Measurements from ENCODE around the gene UBALD2. TPM values are rescaled to one million over a fixed set of nuclear protein-coding genes. Genes with fewer than 3 reads are reported as not detected.

The UBALD2 gene
- polyA plus RNA-seq, 3 donors: 1.4 to 88.6 (median 2.2) TPM

DNA sequence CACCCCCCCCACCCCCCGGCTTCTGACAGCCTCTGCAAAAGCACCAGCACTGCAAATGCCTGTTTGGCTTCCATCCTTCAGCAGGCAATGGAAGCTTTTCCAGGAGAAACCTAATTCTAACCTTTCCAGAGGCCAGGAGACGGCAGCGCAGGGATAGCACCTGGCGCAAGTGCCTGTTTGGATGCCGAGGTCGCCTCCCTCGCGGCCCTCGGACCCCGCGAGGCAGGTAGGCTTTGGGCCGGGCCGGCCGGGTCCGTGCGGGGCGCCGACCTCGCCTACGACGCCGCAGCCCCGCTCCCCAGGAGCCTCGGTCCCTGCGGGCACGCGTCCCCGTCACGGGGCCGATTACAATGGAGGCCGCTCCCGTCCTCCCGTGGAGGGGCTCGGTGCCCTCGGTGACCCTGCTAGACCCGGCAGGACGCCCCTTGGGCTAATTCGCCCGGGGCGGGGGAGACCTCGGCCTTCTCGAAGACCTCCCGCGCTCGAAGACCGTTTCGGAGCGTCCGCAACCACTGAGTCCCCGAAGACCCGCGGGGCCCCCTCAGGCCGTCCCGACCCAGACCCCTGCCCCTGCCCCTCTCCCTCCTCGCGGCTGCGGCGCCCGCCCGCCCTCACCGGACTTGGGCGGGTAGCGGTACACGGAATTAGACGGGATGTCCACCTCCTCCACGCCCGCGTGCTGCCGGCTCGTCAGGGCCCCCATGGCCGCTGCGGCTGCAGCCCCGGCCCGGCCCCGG lies 25.4 kb upstream of the UBALD2 start:
- Histone ChIP-seq H3K36me3 (replicated peaks in 1 of 2; ENCODE audit: control insufficient read depth in 1 of 2, insufficient read depth in 2 of 2, low read length in 2 of 2) (no peaks in the 10 kb centered on the region), H3K27ac (ENCODE audit: low read depth in 1 of 2, low read length in 2 of 2) (no peak overlapping the region), H3K4me1 (ENCODE audit: control insufficient read depth in 1 of 2, insufficient read depth in 2 of 2, low read length in 2 of 2) (peaks cover 11 to 13% of the 10 kb centered on the region in 2 donors), H3K9me3 (replicated peaks in 1 of 2; ENCODE audit: control insufficient read depth in 1 of 2, insufficient read depth in 1 of 2, low read length in 2 of 2) (no peaks in the 10 kb centered on the region), H3K4me2 (replicated peaks; ENCODE audit: extremely low read depth, low read length, poor library complexity, severe bottlenecking) (peak overlapping the region; percentile 65), H2AFZ (ENCODE audit: insufficient read depth, low read depth, low read length, poor library complexity, severe bottlenecking) (peak overlapping the region; percentile 72), H3K27me3 (ENCODE audit: control insufficient read depth in 2 of 2, insufficient read depth in 2 of 2, low read length in 2 of 2) (peaks cover 54 to 75% of the 10 kb centered on the region in 2 donors), H3K9ac (ENCODE audit: insufficient read depth, low read length, poor library complexity, severe bottlenecking) (peak overlapping the region; percentile 21), H3K4me3 (replicated peaks in 1 of 3; ENCODE audit: low read depth in 2 of 3, low read length in 3 of 3) (peak overlapping the region in 1 of 3 experiments; percentile 54), H3K79me2 (ENCODE audit: insufficient read depth, low read length) (no peaks in the 10 kb centered on the region), H4K20me1 (ENCODE audit: insufficient read depth, low read length) (no peaks in the 10 kb centered on the region)
- no peak overlapping the region for H3K27ac Mint-ChIP-seq
- peaks cover 57 to 78% (median 67%) of the 10 kb centered on the region in 3 donors for H3K27me3 Mint-ChIP-seq (ENCODE audit: low read depth in 3 of 3)
- peaks cover 3 to 11% of the 10 kb centered on the region in 2 donors for H3K36me3 Mint-ChIP-seq
- TF ChIP-seq, protein P1, sequence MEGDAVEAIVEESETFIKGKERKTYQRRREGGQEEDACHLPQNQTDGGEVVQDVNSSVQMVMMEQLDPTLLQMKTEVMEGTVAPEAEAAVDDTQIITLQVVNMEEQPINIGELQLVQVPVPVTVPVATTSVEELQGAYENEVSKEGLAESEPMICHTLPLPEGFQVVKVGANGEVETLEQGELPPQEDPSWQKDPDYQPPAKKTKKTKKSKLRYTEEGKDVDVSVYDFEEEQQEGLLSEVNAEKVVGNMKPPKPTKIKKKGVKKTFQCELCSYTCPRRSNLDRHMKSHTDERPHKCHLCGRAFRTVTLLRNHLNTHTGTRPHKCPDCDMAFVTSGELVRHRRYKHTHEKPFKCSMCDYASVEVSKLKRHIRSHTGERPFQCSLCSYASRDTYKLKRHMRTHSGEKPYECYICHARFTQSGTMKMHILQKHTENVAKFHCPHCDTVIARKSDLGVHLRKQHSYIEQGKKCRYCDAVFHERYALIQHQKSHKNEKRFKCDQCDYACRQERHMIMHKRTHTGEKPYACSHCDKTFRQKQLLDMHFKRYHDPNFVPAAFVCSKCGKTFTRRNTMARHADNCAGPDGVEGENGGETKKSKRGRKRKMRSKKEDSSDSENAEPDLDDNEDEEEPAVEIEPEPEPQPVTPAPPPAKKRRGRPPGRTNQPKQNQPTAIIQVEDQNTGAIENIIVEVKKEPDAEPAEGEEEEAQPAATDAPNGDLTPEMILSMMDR (IDR thresholded peaks at IDR 0.05): no peak
- H3K4me3 Mint-ChIP-seq: peak overlapping the region; percentile 63 to 68
- no peak for DNase-seq
- H3K9me3 Mint-ChIP-seq: peaks cover 0 to 17% (median 5%) of the 10 kb centered on the region in 7 donors
- WGBS (ENCODE audit: insufficient coverage): 8% methylated on average over 73 of the region's 75 CpGs
- intact Hi-C loops (cut with micrococcal nuclease): loop anchor here in 1 of 2 donors (5.0 kb wide), 1 partner anchor 38 kb away; no protein-coding TSS in a partner anchor
- peaks cover 20% of the 10 kb centered on the region for H3K4me1 Mint-ChIP-seq

DNA sequence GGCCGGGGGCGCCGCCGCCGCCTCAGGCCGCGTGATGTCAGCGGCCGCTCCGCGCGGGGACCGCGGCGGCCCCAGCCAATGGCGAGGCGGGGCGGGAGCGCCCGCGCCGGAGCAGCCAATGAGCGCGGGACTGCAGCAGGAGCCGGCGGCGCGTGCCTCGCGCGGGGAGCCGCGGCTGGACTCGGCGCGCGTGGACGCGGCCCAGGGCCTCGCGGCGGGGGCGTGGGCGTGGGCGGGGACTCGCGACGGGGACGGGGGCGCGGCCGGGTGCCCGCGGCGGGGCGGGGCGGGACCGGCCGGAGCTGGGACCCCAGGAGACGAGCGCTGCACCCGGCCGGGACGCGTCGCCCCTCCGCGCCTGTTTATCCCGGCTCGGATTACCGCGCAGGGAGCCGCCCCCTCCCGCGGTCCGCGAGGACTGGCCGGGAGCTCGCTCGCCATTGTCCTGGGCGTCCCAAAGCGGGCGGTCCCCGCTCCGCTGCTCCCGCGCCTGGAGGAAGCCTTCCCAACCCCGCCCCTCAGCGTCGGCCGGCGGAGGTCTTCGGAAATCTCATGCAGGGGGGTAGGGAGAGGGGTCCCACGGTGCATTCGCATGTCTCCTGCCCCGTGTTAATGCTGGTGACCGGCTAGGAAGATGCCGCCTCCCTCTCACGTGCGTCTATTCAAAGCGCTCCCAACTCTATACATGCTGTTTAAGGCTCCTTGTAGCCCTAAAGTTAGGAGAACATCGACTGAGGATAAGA lies 24.5 kb upstream of the UBALD2 start, which contains the start of gene RNF157:
TSS of gene RNF157 (minus strand) at position 33 of the 743 bp plus-strand sequence. CDS start 253 bp downstream, outside the sequence.
- peak; percentile 30 to 63 (median 55) for DNase-seq
- peak within 1 kb of the TSS; percentile 79 to 92 for H3K4me3 Mint-ChIP-seq
- Histone ChIP-seq H3K4me3 (replicated peaks in 1 of 3; ENCODE audit: low read depth in 2 of 3, low read length in 3 of 3) (peak within 1 kb of the TSS; percentile 15 to 75 (median 31)), H3K79me2 (ENCODE audit: insufficient read depth, low read length) (no peaks in the 10 kb centered on the region), H3K4me1 (ENCODE audit: control insufficient read depth in 1 of 2, insufficient read depth in 2 of 2, low read length in 2 of 2) (peaks cover 11 to 13% of the 10 kb centered on the region in 2 donors), H3K4me2 (replicated peaks; ENCODE audit: extremely low read depth, low read length, poor library complexity, severe bottlenecking) (peak within 1 kb of the TSS; percentile 90), H4K20me1 (ENCODE audit: insufficient read depth, low read length) (no peaks in the 10 kb centered on the region), H3K9ac (ENCODE audit: insufficient read depth, low read length, poor library complexity, severe bottlenecking) (peak within 1 kb of the TSS; percentile 40), H3K27ac (ENCODE audit: low read depth in 1 of 2, low read length in 2 of 2) (no peak within 1 kb of the TSS), H3K36me3 (replicated peaks in 1 of 2; ENCODE audit: control insufficient read depth in 1 of 2, insufficient read depth in 2 of 2, low read length in 2 of 2) (no peaks in the 10 kb centered on the region), H3K27me3 (ENCODE audit: control insufficient read depth in 2 of 2, insufficient read depth in 2 of 2, low read length in 2 of 2) (peaks cover 54 to 75% of the 10 kb centered on the region in 2 donors), H3K9me3 (replicated peaks in 1 of 2; ENCODE audit: control insufficient read depth in 1 of 2, insufficient read depth in 1 of 2, low read length in 2 of 2) (no peaks in the 10 kb centered on the region), H2AFZ (ENCODE audit: insufficient read depth, low read depth, low read length, poor library complexity, severe bottlenecking) (peak within 1 kb of the TSS; percentile 83)
- H3K9me3 Mint-ChIP-seq: peaks cover 0 to 17% (median 5%) of the 10 kb centered on the region in 7 donors
- peaks cover 57 to 75% (median 65%) of the 10 kb centered on the region in 3 donors for H3K27me3 Mint-ChIP-seq (ENCODE audit: low read depth in 3 of 3)
- intact Hi-C loops (cut with micrococcal nuclease): loop anchor here in 1 of 2 donors (5.0 kb wide), 1 partner anchor 37 kb away; no protein-coding TSS in a partner anchor
- under 1% methylated on average over 93 of the region's 102 CpGs for WGBS (ENCODE audit: insufficient coverage)
- TF ChIP-seq, protein P1 (IDR thresholded peaks at IDR 0.05): no peak
- peaks cover 20% of the 10 kb centered on the region for H3K4me1 Mint-ChIP-seq
- peak within 1 kb of the TSS in 1 of 7 donors; percentile 70 for H3K27ac Mint-ChIP-seq
- peaks cover 3 to 12% of the 10 kb centered on the region in 2 donors for H3K36me3 Mint-ChIP-seq

Measured in CD14-positive monocyte (primary cell).